HG03139 (cell line): ENCODE results near the gene ATP1A2.
"Not testable (repeated sequence)": the region's sequence is repeated elsewhere in the genome, so short reads cannot be mapped to it uniquely, and the experiment has no call there.

Experiments
- ATAC-seq: cut with Tn5 transposase; IDR thresholded peaks from one replicate; pipeline ENCODE4 v1.9.1; 2021; ENCODE audit not compliant: unreplicated experiment

ATP1A2 gene

GRCh38 chr1:160099716-160100375, 15.7 kb upstream of the ATP1A2 start:
- no peak for ATAC-seq

GRCh38 chr1:160101037-160101716, 14.4 kb upstream of the ATP1A2 start:
- ATAC-seq, result no peak

GRCh38 chr1:160101717-160102522, 13.6 kb upstream of the ATP1A2 start:
- ATAC-seq, result no peak

- ATAC-seq, result no peak
Observed at GRCh38 chr1:160103658-160104408, 11.7 kb upstream of the ATP1A2 start.

GRCh38 chr1:160104486-160104885, 11.1 kb upstream of the ATP1A2 start:
- ATAC-seq, result no peak

- ATAC-seq, result no peak
Observed at GRCh38 chr1:160105155-160105554, 10.4 kb upstream of the ATP1A2 start.

GRCh38 chr1:160107512-160107911, 8.0 kb upstream of the ATP1A2 start:
- no peak for ATAC-seq

- ATAC-seq, result no peak
Observed at GRCh38 chr1:160108888-160109662, 6.5 kb upstream of the ATP1A2 start.

- ATAC-seq, result no peak
Observed at GRCh38 chr1:160109686-160110085, 5.9 kb upstream of the ATP1A2 start.

GRCh38 chr1:160111462-160111861, 4.1 kb upstream of the ATP1A2 start:
- ATAC-seq, result not testable (repeated sequence)

- no peak for ATAC-seq
Observed at GRCh38 chr1:160112357-160112756, 3.2 kb upstream of the ATP1A2 start.

- ATAC-seq, result no peak
Observed at GRCh38 chr1:160113407-160113806, 2.2 kb upstream of the ATP1A2 start.

GRCh38 chr1:160114085-160114484, 1.5 kb upstream of the ATP1A2 start:
- no peak for ATAC-seq

- ATAC-seq, result no peak
Observed at GRCh38 chr1:160116283-160117147, 956 bp downstream of the ATP1A2 start.

- no peak for ATAC-seq
Observed at GRCh38 chr1:160117300-160117699, 1.7 kb downstream of the ATP1A2 start.

GRCh38 chr1:160117709-160118183, 2.2 kb downstream of the ATP1A2 start:
- ATAC-seq, result no peak

GRCh38 chr1:160118928-160119327, 3.4 kb downstream of the ATP1A2 start:
- ATAC-seq, result no peak

GRCh38 chr1:160120797-160121196, 5.2 kb downstream of the ATP1A2 start:
- no peak for ATAC-seq

GRCh38 chr1:160121388-160121787, 5.8 kb downstream of the ATP1A2 start:
- no peak for ATAC-seq
